CMK (cell line): ENCODE data around the gene NME3.

Experiments used
- DNase-seq: peaks from one replicate; pipeline ENCODE4 v3.0.0-alpha.2; 2010; ENCODE audit warnings: low read depth

NME3 gene

GRCh38 chr16:1780677-1781072 is 9.3 kb upstream of the NME3 start:
- no peak for DNase-seq

- no peak for DNase-seq
Measured at GRCh38 chr16:1779741-1780676, 8.7 kb upstream of the NME3 start.

- DNase-seq = no peak
Measured at GRCh38 chr16:1779234-1779701, 7.9 kb upstream of the NME3 start.

- DNase-seq = no peak
Measured at GRCh38 chr16:1778200-1779179, 7.1 kb upstream of the NME3 start.

- DNase-seq = no peak
Measured at GRCh38 chr16:1777375-1778199, 6.2 kb upstream of the NME3 start.

GRCh38 chr16:1776991-1777374 is 5.6 kb upstream of the NME3 start:
- DNase-seq = no peak

- no peak for DNase-seq
Measured at GRCh38 chr16:1776672-1776955, 5.3 kb upstream of the NME3 start.

GRCh38 chr16:1775846-1776671 is 4.7 kb upstream of the NME3 start:
- DNase-seq = no peak

- DNase-seq = no peak
Measured at GRCh38 chr16:1775006-1775845, 3.9 kb upstream of the NME3 start.

- DNase-seq = no peak
Measured at GRCh38 chr16:1774448-1774780, 3.1 kb upstream of the NME3 start.

GRCh38 chr16:1773703-1774447 is 2.5 kb upstream of the NME3 start:
- no peak for DNase-seq

- DNase-seq = peak; percentile 74
Measured at GRCh38 chr16:1772908-1773702, 1.8 kb upstream of the NME3 start, which contains the start of gene MRPS34. Gene MRPS34 (minus strand): TSS chr16:1773134. CDS start chr16:1773119, 15 bp downstream.

GRCh38 chr16:1772362-1772907 is 1.1 kb upstream of the NME3 start, which contains the start of gene EME2:
Gene EME2 (plus strand): TSS chr16:1772810. CDS start chr16:1773228, 418 bp downstream.
- DNase-seq = no peak

GRCh38 chr16:1771864-1772361 is 570 bp upstream of the NME3 start:
- DNase-seq = no peak

- no peak for DNase-seq
Measured at GRCh38 chr16:1770328-1771187, 785 bp downstream of the NME3 start.

- DNase-seq = no peak
Measured at GRCh38 chr16:1769402-1770300, 1.7 kb downstream of the NME3 start.
